Psoas muscle (tissue), 8 donors: ENCODE data around the gene SDSL. TPM values are rescaled to one million over a fixed set of nuclear protein-coding genes. Genes with fewer than 3 reads are reported as not detected.

Experiments used
- ATAC-seq, 4 donors: fragments of 200-7000 bp; cut with Tn5 transposase; one replicate each; pipeline ENCODE4 v1.9.1; 2020; ENCODE audit warnings: moderate library complexity in 3 of 4, mild to moderate bottlenecking in 2 of 4
- DNase-seq, 2 donors: peaks; one replicate each; pipeline ENCODE4 v3.0.0-alpha.2; 2020
- H3K27ac ChIP-seq: fragments of 200-600 bp; one replicate; pipeline ENCODE4 v1.8.0; 2022
- H3K27me3 ChIP-seq, 3 donors: fragments of 200-600 bp in 1 of 3; one replicate each; pipeline versions ENCODE4 v1.6.1 to v1.8.0; 2013 to 2022; ENCODE audit warnings: low read length in 2 of 3, mild to moderate bottlenecking in 2 of 3, moderate library complexity in 1 of 3; ENCODE audit not compliant: insufficient read depth in 3 of 3
- H3K36me3 ChIP-seq, 2 donors: fragments of 200-600 bp in 1 of 2; one replicate each; pipeline versions ENCODE4 v1.6.1 to v1.8.0; 2013 to 2022; ENCODE audit warnings: low read depth in 1 of 2, mild to moderate bottlenecking in 1 of 2, moderate library complexity in 1 of 2; ENCODE audit not compliant: insufficient read depth in 1 of 2
- H3K4me1 ChIP-seq: fragments of 200-600 bp; one replicate; pipeline ENCODE4 v1.8.0; 2022
- H3K4me3 ChIP-seq: fragments of 200-600 bp; one replicate; pipeline ENCODE4 v1.8.0; 2022; ENCODE audit warnings: mild to moderate bottlenecking
- H3K9me3 ChIP-seq: fragments of 200-600 bp; one replicate; pipeline ENCODE4 v1.8.0; 2022
- WGBS, 3 donors: extraction: QIAGEN DNeasy Blood & Tissue Kit; methylation state at CpG; one replicate each; pipeline versions ENCODE4 v1.1.6 to v1.1.7; 2013; 5-methylcytosine and 5-hydroxymethylcytosine counted together
- intact Hi-C, 2 donors: fragments of 100-400 bp; cut with DNase I; formaldehyde crosslinking; loops; one replicate each; pipeline versions ENCODE4 v1.11.0 to v1.14.2; 2022
- polyA plus RNA-seq, 3 donors: library from polyadenylated mRNA; stranded (reverse); fragments of 200-250 nt; gene quantifications; one replicate each; pipeline ENCODE4 v1.2.3, GENCODE V29; 2013
- total RNA-seq, 4 donors: library from RNA; stranded (reverse); fragmentation: NEBNext Ultra II Directional in 2 of 4; extraction: Animal tissue kit (Norgen Biotek cat#: 25700) in 2 of 4; gene quantifications; one replicate each; pipeline versions ENCODE4 v1.2.1 to v1.2.4, GENCODE V29; 2021 to 2023
- TF ChIP-seq, protein P1 (sequence below): fragments of 200-600 bp; IDR thresholded peaks from one replicate; pipeline ENCODE4 v1.8.0; 2022; ENCODE audit warnings: antibody characterized with exemption
- donor health status: healthy with polysubstance abuse.
- donor health status: DM: no; HTN: no; CAD: no; lungs with moderate emphysema.
- donor health status: Bipolar disorder and iron deficiency.
- donor health status: healthy.
- donor health status: DM: yes; HTN: yes; CAD: no.
- donor health status: DM: no; HTN: no; CAD: no.
- donor health status: DM: no; HTN: no; CAD: no.
- donor health status: DM: yes; HTN: yes; CAD: no.

The SDSL gene
- total and polyA plus RNA-seq, 7 donors, result 0.48 to 6.0 (median 0.97) TPM

- Histone ChIP-seq H3K36me3 (no peaks in the 10 kb centered on the region), H3K27me3 (peaks cover 9 to 100% (median 50%) of the 10 kb centered on the region in 3 donors), H3K4me1 (peaks cover 11% of the 10 kb centered on the region), H3K9me3 (no peaks in the 10 kb centered on the region), H3K4me3 (no peak overlapping the region), H3K27ac (no peak overlapping the region)
- 3 to 5% (median 4%) methylated on average over 16 to 17 of the region's 17 CpGs for WGBS, 3 donors
- ATAC-seq (no peak), DNase-seq (no peak)
- TF ChIP-seq, protein P1, sequence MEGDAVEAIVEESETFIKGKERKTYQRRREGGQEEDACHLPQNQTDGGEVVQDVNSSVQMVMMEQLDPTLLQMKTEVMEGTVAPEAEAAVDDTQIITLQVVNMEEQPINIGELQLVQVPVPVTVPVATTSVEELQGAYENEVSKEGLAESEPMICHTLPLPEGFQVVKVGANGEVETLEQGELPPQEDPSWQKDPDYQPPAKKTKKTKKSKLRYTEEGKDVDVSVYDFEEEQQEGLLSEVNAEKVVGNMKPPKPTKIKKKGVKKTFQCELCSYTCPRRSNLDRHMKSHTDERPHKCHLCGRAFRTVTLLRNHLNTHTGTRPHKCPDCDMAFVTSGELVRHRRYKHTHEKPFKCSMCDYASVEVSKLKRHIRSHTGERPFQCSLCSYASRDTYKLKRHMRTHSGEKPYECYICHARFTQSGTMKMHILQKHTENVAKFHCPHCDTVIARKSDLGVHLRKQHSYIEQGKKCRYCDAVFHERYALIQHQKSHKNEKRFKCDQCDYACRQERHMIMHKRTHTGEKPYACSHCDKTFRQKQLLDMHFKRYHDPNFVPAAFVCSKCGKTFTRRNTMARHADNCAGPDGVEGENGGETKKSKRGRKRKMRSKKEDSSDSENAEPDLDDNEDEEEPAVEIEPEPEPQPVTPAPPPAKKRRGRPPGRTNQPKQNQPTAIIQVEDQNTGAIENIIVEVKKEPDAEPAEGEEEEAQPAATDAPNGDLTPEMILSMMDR, result no peak
- intact Hi-C loops, result no loop called here
These were observed 47.2 kb downstream of the SDSL start for GRCh38 chr12:113469224-113469948.

DNA sequence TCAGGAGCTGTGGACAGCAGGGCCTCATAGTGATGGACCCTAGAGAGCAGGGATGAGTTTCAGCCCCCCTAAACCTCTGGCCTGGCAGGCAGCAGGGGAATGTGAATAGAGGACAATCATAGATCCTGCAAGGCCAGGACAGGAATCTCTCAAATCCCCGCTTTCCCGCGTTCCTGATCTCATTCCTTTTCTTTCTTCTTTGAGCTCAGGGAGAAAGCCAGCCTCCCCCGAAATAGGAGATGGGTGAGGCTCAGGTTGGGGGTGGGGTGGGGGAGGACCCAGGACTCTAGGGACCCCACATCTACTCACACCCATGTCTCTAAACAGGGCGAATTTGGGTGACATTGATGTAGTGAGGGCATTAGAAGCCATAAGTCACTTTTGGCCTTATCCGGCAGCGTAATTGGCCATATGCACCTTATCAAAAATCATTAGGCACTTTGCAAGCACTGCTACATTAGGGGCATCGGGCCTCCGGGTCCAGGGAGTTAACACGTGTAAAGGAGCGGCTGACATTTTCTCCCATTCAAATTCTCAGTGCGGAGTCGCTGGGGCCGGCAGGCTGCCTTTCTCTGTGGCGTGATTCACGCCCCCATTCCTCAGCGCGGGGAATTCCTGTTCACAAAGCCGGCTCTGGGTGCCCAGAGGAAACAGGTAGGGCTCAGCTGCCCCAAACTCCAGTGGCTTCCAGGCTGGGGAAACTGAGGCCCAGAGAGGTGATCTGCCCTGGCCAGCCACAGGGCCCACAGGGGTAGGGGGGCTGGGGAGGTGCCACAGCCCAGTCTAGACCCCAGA, 48.0 kb downstream of the SDSL start:
- intact Hi-C loops, result no loop called here

DNA sequence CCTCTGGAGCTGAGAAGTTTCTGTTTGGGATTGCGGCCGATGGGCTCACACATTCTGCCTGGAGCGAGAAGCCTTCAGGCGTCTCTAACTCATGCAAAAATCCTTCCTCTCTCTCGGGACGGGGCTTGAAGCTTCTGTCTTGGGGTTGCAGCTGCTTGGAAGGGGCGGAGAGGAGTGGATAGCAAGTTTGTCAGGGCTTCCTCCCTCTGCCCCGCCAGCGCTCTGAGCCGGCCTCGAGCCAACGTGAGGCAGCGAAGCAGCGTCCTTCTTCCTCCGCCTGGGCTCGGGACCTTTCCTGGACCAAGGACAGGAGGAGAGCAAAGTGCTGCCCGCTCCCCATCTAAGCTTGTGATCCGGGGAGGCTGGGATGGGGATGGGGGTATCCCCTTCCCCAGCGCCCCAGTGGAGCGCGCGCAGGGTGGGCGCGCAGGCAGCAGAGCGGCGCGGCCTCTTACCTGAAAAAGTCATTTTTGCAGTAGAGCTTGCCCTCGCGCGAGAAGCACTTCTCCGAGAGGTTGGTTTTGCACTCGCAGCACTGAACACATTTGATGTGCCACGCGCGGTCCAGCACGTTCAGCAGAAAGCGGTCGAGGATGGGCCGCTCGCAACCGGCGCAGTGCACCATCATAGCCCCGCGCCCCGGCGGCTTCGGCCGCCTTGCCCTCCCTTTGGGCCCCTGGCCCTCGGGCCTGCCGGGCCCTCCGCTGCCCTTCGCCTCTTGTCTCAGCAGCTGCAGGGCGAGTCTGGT, 48.9 kb downstream of the SDSL start:
- H3K4me3 ChIP-seq, result no peak overlapping the region
- H3K27me3 ChIP-seq, result peaks cover 9 to 99% (median 49%) of the 10 kb centered on the region in 3 donors
- 1% methylated on average over 39 to 53 of the region's 53 CpGs for WGBS, 3 donors
- H3K4me1 ChIP-seq, result no peaks in the 10 kb centered on the region
- no peak overlapping the region for H3K27ac ChIP-seq
- DNase-seq (no peak), ATAC-seq (no peak)
- TF ChIP-seq, protein P1, result no peak
- intact Hi-C loops, result no loop called here
- no peaks in the 10 kb centered on the region for H3K36me3 ChIP-seq
- no peaks in the 10 kb centered on the region for H3K9me3 ChIP-seq

More for the DNA sequence above, 48.0 kb downstream of the SDSL start:
- peaks cover 9 to 100% (median 52%) of the 10 kb centered on the region in 3 donors for H3K27me3 ChIP-seq
- no peak overlapping the region for H3K4me3 ChIP-seq
- H3K27ac ChIP-seq, result no peak overlapping the region
- H3K4me1 ChIP-seq, result peaks cover 4% of the 10 kb centered on the region
- ATAC-seq, result no peak
- no peak for DNase-seq
- H3K9me3 ChIP-seq, result no peaks in the 10 kb centered on the region
- TF ChIP-seq, protein P1, result no peak
- WGBS, 3 donors, result 2 to 6% (median 3%) methylated on average over 19 of the region's 19 CpGs
- H3K36me3 ChIP-seq, result no peaks in the 10 kb centered on the region

DNA sequence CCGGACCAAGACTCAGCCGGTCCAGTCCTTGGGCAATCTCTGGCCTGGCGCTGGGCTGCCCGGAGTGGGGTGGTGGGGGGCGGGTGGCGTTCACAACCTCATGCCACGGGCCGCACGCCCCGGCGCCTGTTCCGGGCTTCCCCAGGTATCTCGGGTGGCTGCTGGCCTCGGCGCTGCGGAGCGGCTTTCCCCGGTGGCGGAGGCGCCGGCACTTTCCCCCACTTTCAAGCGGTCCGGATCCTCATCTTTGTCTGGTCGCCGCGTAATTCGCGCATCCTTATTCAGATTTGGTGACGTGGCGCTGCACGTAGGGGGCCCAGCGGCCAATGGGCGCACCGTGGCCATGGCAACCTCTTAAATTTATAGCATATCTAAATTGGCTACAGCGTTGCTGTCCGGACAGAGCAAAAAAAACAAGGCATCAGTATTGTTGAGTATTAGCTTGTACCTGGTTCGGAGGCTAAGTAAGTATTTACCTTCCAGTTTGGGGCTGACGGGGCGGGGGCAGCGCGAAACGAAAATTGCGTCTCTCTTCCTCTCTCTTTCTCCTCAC, 49.5 kb downstream of the SDSL start, which contains the start of gene LHX5:
LHX5 (minus strand) TSS at position 253 of the 553 bp plus-strand sequence. CDS start 373 bp downstream, outside the sequence.
- no peak for ATAC-seq
- Histone ChIP-seq H3K4me3 (no peak within 1 kb of the TSS), H3K4me1 (no peaks in the 10 kb centered on the region), H3K9me3 (no peaks in the 10 kb centered on the region), H3K27me3 (peaks cover 8 to 99% (median 48%) of the 10 kb centered on the region in 3 donors), H3K36me3 (no peaks in the 10 kb centered on the region), H3K27ac (no peak within 1 kb of the TSS)
- 0 to 1% (median 1%) methylated on average over 33 to 43 of the region's 43 CpGs for WGBS, 3 donors
- no peak for DNase-seq
- intact Hi-C loops, result no loop called here
- TF ChIP-seq, protein P1, result no peak
